Dermis lymphatic vessel endothelial cell (primary cell): ENCODE data around the gene MUC7. TPM values are rescaled to one million over a fixed set of nuclear protein-coding genes. Genes with fewer than 3 reads are reported as not detected.

ENCODE experiments used
- total RNA-seq: library from RNA; depleted of rRNA; stranded (reverse); fragments of >200 nt; gene quantifications from 2 replicates; pipeline ENCODE4 v1.2.1, GENCODE V29; 2014

MUC7 gene
- total RNA-seq, result not detected in 2 replicates

DNA sequence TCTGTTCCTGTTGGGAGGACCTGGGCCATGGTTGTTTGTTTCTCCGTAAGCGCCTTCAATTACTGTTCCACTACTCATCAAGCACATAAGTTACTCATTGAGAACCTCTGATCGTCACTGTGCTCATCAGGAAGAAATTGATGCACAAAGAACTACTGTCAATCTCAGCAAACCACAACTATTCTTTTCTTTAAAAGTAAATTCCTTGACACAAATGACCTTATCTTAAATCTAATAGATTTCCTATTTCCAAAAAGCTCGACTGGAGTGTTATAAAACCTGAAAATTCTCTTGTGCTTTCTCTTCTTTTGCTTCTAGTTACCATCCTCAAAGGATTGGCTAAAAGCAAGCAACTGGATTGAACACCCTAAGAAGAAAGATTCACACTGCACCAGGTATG is at the start of gene MUC7:
Gene MUC7 (plus strand): TSS at position 301 of the 400 bp plus-strand sequence. CDS start 1,825 bp downstream, outside the sequence.

DNA sequence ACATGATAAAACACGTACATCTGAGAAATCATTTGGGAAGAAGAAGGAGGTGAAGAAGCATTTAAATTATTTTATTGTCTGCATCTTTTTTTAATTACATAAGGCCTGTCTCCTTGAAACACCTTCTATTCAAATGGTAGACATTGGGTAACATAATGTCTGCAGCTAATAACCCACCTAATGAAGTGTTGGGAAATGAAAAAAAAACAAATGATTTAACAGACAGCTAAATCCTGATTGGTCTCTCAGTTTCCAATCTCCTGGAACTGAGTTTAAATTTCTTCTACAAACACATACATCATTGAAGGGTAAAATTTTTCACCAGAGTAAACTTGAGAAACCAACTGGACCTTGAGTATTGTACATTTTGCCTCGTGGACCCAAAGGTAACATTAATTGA is 46.3 kb downstream of the MUC7 start, which contains the start of gene AMTN:
Gene AMTN (plus strand): TSS at position 301 of the 400 bp plus-strand sequence. CDS start 209 bp downstream, outside the sequence.

Other genes starting within 250 kb of the MUC7 start
- gene FDCSP, start 246.1 kb upstream of the MUC7 start, total RNA-seq, result not detected in 2 replicates
- gene CSN3, start 229.6 kb upstream of the MUC7 start, total RNA-seq, result not detected in 2 replicates
- gene CABS1, start 137.2 kb upstream of the MUC7 start, total RNA-seq, result not detected in 2 replicates
- gene SMR3A, start 111.4 kb upstream of the MUC7 start, total RNA-seq, result not detected in 2 replicates
- not detected in 2 replicates for gene SMR3B, start 89.1 kb upstream of the MUC7 start, total RNA-seq
- gene OPRPN, start 74.3 kb upstream of the MUC7 start, total RNA-seq, result not detected in 2 replicates
- not detected in 2 replicates for gene AMTN, start 46.4 kb downstream of the MUC7 start, total RNA-seq
- gene AMBN, start 120.1 kb downstream of the MUC7 start, total RNA-seq, result not detected in 2 replicates
- gene ENAM, start 156.5 kb downstream of the MUC7 start, total RNA-seq, result not detected in 2 replicates
- gene JCHAIN, start 194.3 kb downstream of the MUC7 start, total RNA-seq, result not detected in 2 replicates
- 13.4 and 17.0 TPM in 2 replicates for gene UTP3, start 216.3 kb downstream of the MUC7 start, total RNA-seq
- gene RUFY3, start 249.8 kb downstream of the MUC7 start, total RNA-seq, result 35.3 and 52.2 TPM in 2 replicates